ENCODE measurements around the gene NT5DC1.

Gene NT5DC1

GRCh38 chr6:116100419-116101301 is at the start of gene NT5DC1:
TSS of gene NT5DC1 (plus strand) at chr6:116100853. CDS start at chr6:116100931, 78 bp downstream.
- Histone ChIP-seq H3K9ac (ENCODE audit: low read depth, low read length) (peak within 1 kb of the TSS; percentile 89), H3K4me1 (ENCODE audit: insufficient read depth, low read length) (peaks cover 10% of the 10 kb centered on the region), H3K27me3 (ENCODE audit: insufficient read depth, low read length) (peaks cover 7% of the 10 kb centered on the region; the same call in 1 of the 2 replicates), H3K9me3 (ENCODE audit: insufficient read depth, low read depth, low read length) (peaks cover 12% of the 10 kb centered on the region), H3K27ac (ENCODE audit: low read length) (peak within 1 kb of the TSS; percentile 87), H3K4me3 (ENCODE audit: low read length) (peak within 1 kb of the TSS; percentile 80), H3K36me3 (ENCODE audit: insufficient read depth, low read depth, low read length) (peaks cover 3% of the 10 kb centered on the region; the same call in 1 of the 2 replicates)

- no peak overlapping the region for H3K4me3 ChIP-seq (ENCODE audit: low read length)
- H3K27me3 ChIP-seq (ENCODE audit: insufficient read depth, low read length), result no peaks in the 10 kb centered on the region
- H3K4me1 ChIP-seq (ENCODE audit: insufficient read depth, low read length), result no peaks in the 10 kb centered on the region
- H3K9ac ChIP-seq (ENCODE audit: low read depth, low read length), result no peak overlapping the region
- H3K27ac ChIP-seq (ENCODE audit: low read length), result no peak overlapping the region
- H3K36me3 ChIP-seq (ENCODE audit: insufficient read depth, low read depth, low read length), result no peaks in the 10 kb centered on the region
- no peaks in the 10 kb centered on the region for H3K9me3 ChIP-seq (ENCODE audit: insufficient read depth, low read depth, low read length)
These were observed 49.4 kb upstream of the NT5DC1 start for GRCh38 chr6:116051244-116051643.

- no peaks in the 10 kb centered on the region for H3K9me3 ChIP-seq (ENCODE audit: insufficient read depth, low read depth, low read length)
- H3K9ac ChIP-seq (ENCODE audit: low read depth, low read length), result no peak overlapping the region
- no peak overlapping the region for H3K4me3 ChIP-seq (ENCODE audit: low read length)
- H3K27me3 ChIP-seq (ENCODE audit: insufficient read depth, low read length), result no peaks in the 10 kb centered on the region
- no peaks in the 10 kb centered on the region for H3K36me3 ChIP-seq (ENCODE audit: insufficient read depth, low read depth, low read length)
- H3K27ac ChIP-seq (ENCODE audit: low read length), result no peak overlapping the region
- no peaks in the 10 kb centered on the region for H3K4me1 ChIP-seq (ENCODE audit: insufficient read depth, low read length)
These were observed 45.1 kb upstream of the NT5DC1 start for GRCh38 chr6:116055513-116055912.

- no peaks in the 10 kb centered on the region for H3K4me1 ChIP-seq (ENCODE audit: insufficient read depth, low read length)
- no peak overlapping the region for H3K4me3 ChIP-seq (ENCODE audit: low read length)
- H3K9me3 ChIP-seq (ENCODE audit: insufficient read depth, low read depth, low read length), result no peaks in the 10 kb centered on the region
- no peak overlapping the region for H3K27ac ChIP-seq (ENCODE audit: low read length)
- H3K36me3 ChIP-seq (ENCODE audit: insufficient read depth, low read depth, low read length), result no peaks in the 10 kb centered on the region
- H3K9ac ChIP-seq (ENCODE audit: low read depth, low read length), result no peak overlapping the region
- no peaks in the 10 kb centered on the region for H3K27me3 ChIP-seq (ENCODE audit: insufficient read depth, low read length)
These were observed 42.9 kb upstream of the NT5DC1 start for GRCh38 chr6:116057766-116058165.

- Histone ChIP-seq H3K27ac (ENCODE audit: low read length) (no peak overlapping the region), H3K36me3 (ENCODE audit: insufficient read depth, low read depth, low read length) (no peaks in the 10 kb centered on the region), H3K9ac (ENCODE audit: low read depth, low read length) (no peak overlapping the region), H3K4me1 (ENCODE audit: insufficient read depth, low read length) (0 out of 2 replicates have a peak, but pooled peaks cover 3% of the 10 kb centered on the region), H3K9me3 (ENCODE audit: insufficient read depth, low read depth, low read length) (no peaks in the 10 kb centered on the region), H3K4me3 (ENCODE audit: low read length) (no peak overlapping the region), H3K27me3 (ENCODE audit: insufficient read depth, low read length) (no peaks in the 10 kb centered on the region)
These were observed 40.7 kb upstream of the NT5DC1 start for GRCh38 chr6:116059713-116060571.

GRCh38 chr6:116060572-116061283 is 39.9 kb upstream of the NT5DC1 start, which contains the start of gene FRK:
TSS of gene FRK (minus strand) at chr6:116060891. CDS start at chr6:116060311, 580 bp downstream.
- Histone ChIP-seq H3K36me3 (ENCODE audit: insufficient read depth, low read depth, low read length) (no peaks in the 10 kb centered on the region), H3K27me3 (ENCODE audit: insufficient read depth, low read length) (no peaks in the 10 kb centered on the region), H3K9me3 (ENCODE audit: insufficient read depth, low read depth, low read length) (no peaks in the 10 kb centered on the region), H3K9ac (ENCODE audit: low read depth, low read length) (no peak within 1 kb of the TSS), H3K4me1 (ENCODE audit: insufficient read depth, low read length) (0 out of 2 replicates have a peak, but pooled peaks cover 3% of the 10 kb centered on the region), H3K4me3 (ENCODE audit: low read length) (no peak within 1 kb of the TSS), H3K27ac (ENCODE audit: low read length) (no peak within 1 kb of the TSS)

GRCh38 chr6:116062496-116062895 is 38.2 kb upstream of the NT5DC1 start:
- H3K4me3 ChIP-seq (ENCODE audit: low read length), result no peak overlapping the region
- H3K27ac ChIP-seq (ENCODE audit: low read length), result no peak overlapping the region
- no peaks in the 10 kb centered on the region for H3K36me3 ChIP-seq (ENCODE audit: insufficient read depth, low read depth, low read length)
- 0 out of 2 replicates have a peak, but pooled peaks cover 3% of the 10 kb centered on the region for H3K4me1 ChIP-seq (ENCODE audit: insufficient read depth, low read length)
- no peaks in the 10 kb centered on the region for H3K27me3 ChIP-seq (ENCODE audit: insufficient read depth, low read length)
- H3K9me3 ChIP-seq (ENCODE audit: insufficient read depth, low read depth, low read length), result no peaks in the 10 kb centered on the region
- H3K9ac ChIP-seq (ENCODE audit: low read depth, low read length), result no peak overlapping the region

GRCh38 chr6:116064666-116065065 is 36.0 kb upstream of the NT5DC1 start:
- peaks cover 3% of the 10 kb centered on the region; the same call in 1 of the 2 replicates for H3K4me1 ChIP-seq (ENCODE audit: insufficient read depth, low read length)
- no peak overlapping the region for H3K27ac ChIP-seq (ENCODE audit: low read length)
- H3K9me3 ChIP-seq (ENCODE audit: insufficient read depth, low read depth, low read length), result no peaks in the 10 kb centered on the region
- no peak overlapping the region for H3K9ac ChIP-seq (ENCODE audit: low read depth, low read length)
- H3K27me3 ChIP-seq (ENCODE audit: insufficient read depth, low read length), result no peaks in the 10 kb centered on the region
- H3K4me3 ChIP-seq (ENCODE audit: low read length), result no peak overlapping the region
- H3K36me3 ChIP-seq (ENCODE audit: insufficient read depth, low read depth, low read length), result no peaks in the 10 kb centered on the region

GRCh38 chr6:116066789-116067188 is 33.9 kb upstream of the NT5DC1 start:
- H3K4me3 ChIP-seq (ENCODE audit: low read length), result no peak overlapping the region

GRCh38 chr6:116070101-116070500 is 30.6 kb upstream of the NT5DC1 start:
- no peaks in the 10 kb centered on the region for H3K27me3 ChIP-seq (ENCODE audit: insufficient read depth, low read length)
- H3K27ac ChIP-seq (ENCODE audit: low read length), result no peak overlapping the region
- no peaks in the 10 kb centered on the region; the same call in 1 of the 2 replicates for H3K4me1 ChIP-seq (ENCODE audit: insufficient read depth, low read length)
- H3K36me3 ChIP-seq (ENCODE audit: insufficient read depth, low read depth, low read length), result no peaks in the 10 kb centered on the region
- no peak overlapping the region for H3K4me3 ChIP-seq (ENCODE audit: low read length)
- H3K9me3 ChIP-seq (ENCODE audit: insufficient read depth, low read depth, low read length), result no peaks in the 10 kb centered on the region
- H3K9ac ChIP-seq (ENCODE audit: low read depth, low read length), result no peak overlapping the region

More at GRCh38 chr6:116066789-116067188, 33.9 kb upstream of the NT5DC1 start:
- no peaks in the 10 kb centered on the region for H3K36me3 ChIP-seq (ENCODE audit: insufficient read depth, low read depth, low read length)
- H3K27ac ChIP-seq (ENCODE audit: low read length), result no peak overlapping the region
- H3K4me1 ChIP-seq (ENCODE audit: insufficient read depth, low read length), result peaks cover 3% of the 10 kb centered on the region; the same call in 1 of the 2 replicates
- H3K9me3 ChIP-seq (ENCODE audit: insufficient read depth, low read depth, low read length), result no peaks in the 10 kb centered on the region
- H3K9ac ChIP-seq (ENCODE audit: low read depth, low read length), result no peak overlapping the region
- H3K27me3 ChIP-seq (ENCODE audit: insufficient read depth, low read length), result no peaks in the 10 kb centered on the region
